Esophagus squamous epithelium (tissue), 5 donors: Measurements from ENCODE around the gene UGGT1. TPM values are rescaled to one million over a fixed set of nuclear protein-coding genes. Genes with fewer than 3 reads are reported as not detected.

ENCODE experiments used
- DNase-seq: peaks from one replicate; lab custom pipeline; 2025; lab: John Stamatoyannopoulos, UW
- H3K27ac ChIP-seq, 4 donors: fragments of 200-600 bp; sonication (generic); one replicate each; pipeline ENCODE4 v1.5.1; 2016 to 2019; ENCODE audit warnings: mild to moderate bottlenecking in 1 of 4
- H3K27me3 ChIP-seq, 4 donors: fragments of 200-600 bp; sonication (generic); 1 replicate in 3 of 4; 2 replicates in 1 of 4; pipeline versions ENCODE4 v1.5.1 to v1.6.0; 2017 to 2021; ENCODE audit warnings: antibody characterized with exemption in 1 of 4
- H3K36me3 ChIP-seq, 3 donors: fragments of 200-600 bp; sonication (generic); one replicate each; pipeline ENCODE4 v1.5.1; 2016 to 2019
- H3K4me1 ChIP-seq, 3 donors: fragments of 200-600 bp; sonication (generic); one replicate each; pipeline ENCODE4 v1.5.1; 2017 to 2019
- H3K4me3 ChIP-seq, 4 donors: fragments of 200-600 bp; sonication (generic); 1 replicate in 3 of 4; 2 replicates in 1 of 4; pipeline ENCODE4 v1.5.1; 2016 to 2019; ENCODE audit warnings: mild to moderate bottlenecking in 2 of 4, moderate library complexity in 1 of 4
- H3K9me3 ChIP-seq, 3 donors: fragments of 200-600 bp; sonication (generic); one replicate each; pipeline ENCODE4 v1.5.1; 2016 to 2019
- CTCF ChIP-seq, 6 experiments: fragments of 450-650 bp in 4 of 6; fragments of 200-600 bp in 2 of 6; sonication (generic) in 2 of 6; IDR thresholded peaks; one replicate each; pipeline ENCODE4 v1.5.1; 2016 to 2019; ENCODE audit warnings: antibody characterized with exemption in 6 of 6, mild to moderate bottlenecking in 4 of 6, moderate library complexity in 4 of 6
- POLR2A ChIP-seq, 4 donors: fragments of 450-650 bp; IDR thresholded peaks; one replicate each; pipeline ENCODE4 v1.6.1; 2017; ENCODE audit warnings: antibody characterized with exemption in 4 of 4, mild to moderate bottlenecking in 4 of 4, moderate library complexity in 3 of 4
- WGBS, 2 donors: methylation state at CpG; one replicate each; pipeline ENCODE4 v1.1.5; 2018; 5-methylcytosine and 5-hydroxymethylcytosine counted together
- intact Hi-C: fragments of 100-400 bp; cut with DNase I; formaldehyde crosslinking; loops from one replicate; pipeline ENCODE4 v1.15.0; 2022
- total RNA-seq, 4 donors: library from RNA; depleted of rRNA; stranded (reverse); fragments of >200 nt; gene quantifications; one replicate each; pipeline ENCODE4 v1.1.0, GENCODE V29; 2016
- donor health status: DM: yes; HTN: yes; CAD: no.

Gene UGGT1
- total RNA-seq, 4 donors from 2014 or later, result 30.1 to 44.7 (median 42.1) TPM

GRCh38 chr2:128090575-128090944, 440 bp upstream of the UGGT1 start:
- no peaks in the 10 kb centered on the region for H3K9me3 ChIP-seq
- peak overlapping the region; percentile 74 to 90 (median 83) for H3K27ac ChIP-seq
- TF ChIP-seq CTCF (IDR thresholded peaks at IDR 0.05), result no peak
- TF ChIP-seq POLR2A (IDR thresholded peaks at IDR 0.05), result no peak
- intact Hi-C loops, result no loop called here
- 1 to 2% methylated on average over 4 of the region's 4 CpGs for WGBS, 2 donors
- no peaks in the 10 kb centered on the region for H3K27me3 ChIP-seq
- H3K4me3 ChIP-seq, result peak overlapping the region; percentile 66 to 99 (median 90)
- no peak for DNase-seq
- peaks cover 0 to 42% (median 13%) of the 10 kb centered on the region in 3 donors for H3K4me1 ChIP-seq
- peaks cover 0 to 9% (median 0%) of the 10 kb centered on the region in 3 donors for H3K36me3 ChIP-seq

- TF ChIP-seq POLR2A (IDR thresholded peaks at IDR 0.05) (no peak), CTCF (IDR thresholded peaks at IDR 0.05) (no peak)
- H3K9me3 ChIP-seq, result no peaks in the 10 kb centered on the region
- H3K4me3 ChIP-seq, result peak overlapping the region; percentile 66 to 99 (median 90)
- H3K27ac ChIP-seq, result peak overlapping the region; percentile 74 to 90 (median 83)
- H3K4me1 ChIP-seq, result peaks cover 0 to 42% (median 13%) of the 10 kb centered on the region in 3 donors
- no peaks in the 10 kb centered on the region for H3K27me3 ChIP-seq
- DNase-seq, result no peak
- WGBS, 2 donors, result 0 to 1% methylated on average over 9 of the region's 9 CpGs
- intact Hi-C loops, result no loop called here
- H3K36me3 ChIP-seq, result peaks cover 0 to 14% (median 0%) of the 10 kb centered on the region in 3 donors
Observed at GRCh38 chr2:128091726-128092080, 703 bp downstream of the UGGT1 start.

- no peak for DNase-seq
- intact Hi-C loops, result no loop called here
- peaks cover 0 to 42% (median 13%) of the 10 kb centered on the region in 3 donors for H3K4me1 ChIP-seq
- TF ChIP-seq CTCF (IDR thresholded peaks at IDR 0.05) (no peak), POLR2A (IDR thresholded peaks at IDR 0.05) (no peak)
- H3K4me3 ChIP-seq, result no peak overlapping the region
- no peaks in the 10 kb centered on the region for H3K27me3 ChIP-seq
- H3K36me3 ChIP-seq, result peaks cover 0 to 20% (median 0%) of the 10 kb centered on the region in 3 donors
- no peaks in the 10 kb centered on the region for H3K9me3 ChIP-seq
- WGBS, 2 donors, result 63 to 89% methylated on average over 3 of the region's 3 CpGs
- H3K27ac ChIP-seq, result no peak overlapping the region
Observed at GRCh38 chr2:128092656-128093055, 1.7 kb downstream of the UGGT1 start.

GRCh38 chr2:128093762-128094161, 2.8 kb downstream of the UGGT1 start:
- Histone ChIP-seq H3K4me1 (peaks cover 0 to 42% (median 13%) of the 10 kb centered on the region in 3 donors), H3K36me3 (peaks cover 0 to 31% (median 0%) of the 10 kb centered on the region in 3 donors), H3K9me3 (no peaks in the 10 kb centered on the region), H3K4me3 (no peak overlapping the region), H3K27ac (no peak overlapping the region), H3K27me3 (no peaks in the 10 kb centered on the region)
- DNase-seq, result no peak
- no peak for TF ChIP-seq POLR2A (IDR thresholded peaks at IDR 0.05)
- no peak for TF ChIP-seq CTCF (IDR thresholded peaks at IDR 0.05)
- intact Hi-C loops, result no loop called here
- WGBS, 2 donors, result 84 to 86% methylated on average over 5 of the region's 5 CpGs

- H3K4me3 ChIP-seq, result no peak overlapping the region
- intact Hi-C loops, result no loop called here
- no peak for DNase-seq
- TF ChIP-seq CTCF (IDR thresholded peaks at IDR 0.05), result no peak
- no peak for TF ChIP-seq POLR2A (IDR thresholded peaks at IDR 0.05)
- H3K27me3 ChIP-seq, result no peaks in the 10 kb centered on the region
- H3K36me3 ChIP-seq, result peaks cover 0 to 45% (median 0%) of the 10 kb centered on the region in 3 donors
- WGBS, 2 donors, result 42 to 49% methylated on average over 3 of the region's 3 CpGs
- peaks cover 0 to 36% (median 13%) of the 10 kb centered on the region in 3 donors for H3K4me1 ChIP-seq
- no peaks in the 10 kb centered on the region for H3K9me3 ChIP-seq
- no peak overlapping the region for H3K27ac ChIP-seq
Observed at GRCh38 chr2:128095201-128095600, 4.2 kb downstream of the UGGT1 start.
